ENCODE results near the gene IRS2.
"Not testable (repeated sequence)": the region's sequence is repeated elsewhere in the genome, so short reads cannot be mapped to it uniquely, and the experiment has no call there.

Gene IRS2

GRCh38 chr13:109786457-109787134, at the start of gene IRS2:
Gene IRS2 (minus strand): TSS chr13:109786583. CDS start chr13:109786053, 530 bp downstream.
- DNase-seq, result peak; percentile 97

DNA sequence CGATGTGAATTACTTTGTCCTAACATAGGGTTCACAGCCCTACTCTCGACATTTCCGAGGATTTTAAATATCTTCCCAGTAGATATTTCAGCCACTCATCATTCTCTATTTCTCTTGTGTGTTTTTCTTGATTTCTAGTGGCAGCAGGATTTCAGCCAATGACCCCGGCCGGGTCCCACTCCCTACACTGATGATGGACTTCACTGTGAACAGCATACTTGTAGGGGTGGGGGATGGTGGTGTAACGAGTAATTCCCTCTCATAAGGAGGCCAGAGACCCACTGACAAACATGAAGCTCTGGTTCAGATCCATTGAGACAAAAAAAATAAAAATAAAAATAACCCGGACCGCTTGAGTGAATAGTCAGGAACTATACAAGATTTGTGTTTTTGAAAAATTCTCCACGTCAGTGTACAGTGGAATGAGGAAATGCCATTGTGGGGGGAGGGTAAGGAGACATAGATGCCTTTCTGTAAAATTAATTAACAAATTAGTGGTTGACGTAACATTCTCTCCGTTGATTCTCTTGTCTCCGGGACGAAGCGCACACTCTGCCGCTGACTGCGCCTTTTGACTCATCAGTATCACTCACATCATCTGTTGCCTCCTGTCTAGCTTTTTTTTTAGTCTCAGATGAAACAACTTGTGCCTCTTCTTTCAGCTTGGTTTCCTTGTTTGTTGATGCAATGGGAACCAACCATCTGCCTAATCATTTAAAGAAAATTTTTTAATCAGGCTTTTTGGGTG, 48.8 kb upstream of the IRS2 start:
- no peak for DNase-seq

DNA sequence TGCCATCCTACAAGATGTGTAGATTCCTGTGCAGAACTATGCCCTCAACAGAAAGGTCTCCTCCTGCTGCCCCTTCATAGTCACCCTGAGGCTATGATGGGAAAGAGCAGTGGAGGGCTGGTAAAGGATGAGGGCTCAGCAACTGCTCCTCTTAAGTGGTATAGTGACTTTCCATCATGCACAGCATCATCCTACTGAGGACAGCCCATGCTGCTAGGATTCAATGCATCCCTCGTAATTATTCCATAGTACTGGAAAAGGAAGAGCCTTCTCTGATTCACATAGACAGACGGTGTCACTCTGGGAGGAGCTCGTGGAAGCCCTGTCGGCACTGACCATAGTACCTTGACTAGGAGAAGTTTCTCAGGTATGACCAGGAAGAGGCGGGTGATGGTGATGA, 47.6 kb upstream of the IRS2 start:
- no peak for DNase-seq

GRCh38 chr13:109833071-109833470, 46.7 kb upstream of the IRS2 start:
- DNase-seq, result no peak

DNA sequence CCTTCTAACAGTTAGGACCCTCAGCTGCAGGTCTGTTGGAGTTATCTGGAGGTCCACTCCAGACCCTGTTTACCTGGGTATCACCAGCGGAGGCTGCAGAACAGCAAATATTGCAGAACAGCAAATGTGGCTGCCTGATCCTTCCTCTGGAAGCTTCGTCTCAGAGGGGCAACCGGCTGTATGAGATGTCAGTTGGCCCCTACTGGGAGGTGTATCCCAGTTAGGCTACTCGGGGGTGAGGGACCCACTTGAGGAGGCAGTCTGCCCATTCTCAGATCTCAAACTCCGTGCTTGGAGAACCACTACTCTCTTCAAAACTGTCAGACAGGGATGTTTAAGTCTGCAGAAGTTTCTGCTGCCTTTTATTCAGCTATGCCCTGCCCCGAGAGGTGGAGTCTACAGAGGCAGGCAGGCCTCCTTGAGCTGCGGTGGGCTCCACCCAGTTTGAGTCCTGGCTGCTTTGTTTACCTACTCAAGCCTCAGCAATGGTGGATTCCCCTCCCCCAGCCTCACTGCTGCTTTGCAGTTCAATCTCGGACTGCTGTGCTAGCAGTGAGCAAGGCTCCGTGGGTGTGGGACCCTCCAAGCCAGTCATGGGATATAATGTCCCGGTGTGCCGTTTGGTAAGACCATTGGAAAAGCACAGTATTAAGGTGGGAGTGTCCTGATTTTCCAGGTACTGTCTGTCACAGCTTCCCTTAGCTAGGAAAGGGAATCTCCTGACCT, 42.4 kb upstream of the IRS2 start:
- not testable (repeated sequence) for DNase-seq

DNA sequence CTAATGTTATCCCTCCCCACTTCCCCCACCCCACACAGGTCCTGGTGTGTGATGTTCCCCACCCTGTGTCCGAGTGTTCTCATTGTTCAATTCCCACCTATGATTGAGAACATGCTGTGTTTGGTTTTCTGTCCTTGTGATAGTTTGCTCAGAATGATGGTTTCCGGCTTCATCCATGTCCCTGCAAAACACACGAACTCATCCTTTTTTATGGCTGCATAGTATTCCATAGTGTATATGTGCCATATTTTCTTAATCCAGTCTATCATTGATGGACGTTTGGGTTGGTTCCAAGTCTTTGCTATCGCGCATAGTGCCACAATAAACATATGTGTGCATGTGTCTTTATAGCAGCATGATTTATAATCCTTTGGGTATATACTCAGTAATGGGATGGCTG, 36.8 kb upstream of the IRS2 start:
- DNase-seq, result not testable (repeated sequence)

- no peak for DNase-seq
Observed at GRCh38 chr13:109821103-109821502, 34.7 kb upstream of the IRS2 start.

DNA sequence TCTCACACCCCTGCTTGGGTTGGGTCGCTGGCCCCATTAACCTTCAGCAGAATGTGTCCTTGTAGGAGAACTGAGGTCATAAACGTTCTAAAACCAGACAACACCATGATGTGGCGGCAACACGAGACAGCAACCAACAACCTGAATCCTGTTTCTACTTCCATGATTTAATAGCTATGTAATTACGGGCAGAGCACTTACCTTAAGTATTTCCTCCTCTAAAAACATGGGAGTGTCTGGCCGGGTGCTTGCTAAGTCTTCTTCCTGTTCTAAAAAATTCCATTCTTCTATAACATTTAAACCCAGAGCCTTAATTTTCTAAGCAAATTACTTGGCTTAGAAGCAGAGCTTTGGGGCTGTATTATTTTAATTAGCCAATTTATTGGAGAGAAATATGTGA, 33.5 kb upstream of the IRS2 start:
- no peak for DNase-seq

- no peak for DNase-seq
Observed at GRCh38 chr13:109818886-109819285, 32.5 kb upstream of the IRS2 start.

GRCh38 chr13:109817591-109818535, 31.5 kb upstream of the IRS2 start:
- no peak for DNase-seq

GRCh38 chr13:109816808-109817203, 30.4 kb upstream of the IRS2 start:
- DNase-seq, result no peak

DNA sequence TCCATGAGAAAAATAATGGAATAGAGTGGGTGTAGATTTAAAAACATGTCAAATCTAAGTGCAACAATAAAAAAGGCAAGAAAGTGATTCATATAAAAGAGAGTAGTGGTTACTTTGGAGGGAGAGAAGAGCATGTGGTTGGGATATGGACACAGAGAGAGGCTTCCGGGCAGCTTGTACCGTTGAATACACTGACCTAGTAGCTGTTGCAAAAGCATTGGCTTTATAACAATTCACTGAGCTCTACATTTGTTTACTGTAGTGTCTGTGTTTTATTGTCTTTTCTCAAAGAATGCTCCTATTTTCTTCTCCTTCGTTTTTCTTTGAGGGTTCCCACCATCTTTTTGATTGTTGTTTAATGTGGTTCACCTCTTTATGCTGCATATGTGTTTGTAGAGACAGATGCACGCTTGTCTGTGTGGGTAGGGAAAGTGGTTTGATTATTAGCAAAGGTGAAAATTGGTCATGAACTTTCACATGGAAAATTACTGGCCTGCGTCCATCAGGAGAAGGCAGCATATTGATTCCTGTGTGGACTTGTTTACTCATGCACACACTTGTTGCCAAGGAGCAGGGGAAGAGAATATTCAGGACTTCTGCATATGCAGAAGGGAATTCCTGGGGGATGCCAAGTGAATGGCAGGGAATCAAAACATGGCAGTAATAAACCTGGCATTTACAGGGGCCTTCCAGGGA, 29.9 kb upstream of the IRS2 start:
- no peak for DNase-seq

- no peak for DNase-seq
Observed at GRCh38 chr13:109815651-109816050, 29.3 kb upstream of the IRS2 start.

DNA sequence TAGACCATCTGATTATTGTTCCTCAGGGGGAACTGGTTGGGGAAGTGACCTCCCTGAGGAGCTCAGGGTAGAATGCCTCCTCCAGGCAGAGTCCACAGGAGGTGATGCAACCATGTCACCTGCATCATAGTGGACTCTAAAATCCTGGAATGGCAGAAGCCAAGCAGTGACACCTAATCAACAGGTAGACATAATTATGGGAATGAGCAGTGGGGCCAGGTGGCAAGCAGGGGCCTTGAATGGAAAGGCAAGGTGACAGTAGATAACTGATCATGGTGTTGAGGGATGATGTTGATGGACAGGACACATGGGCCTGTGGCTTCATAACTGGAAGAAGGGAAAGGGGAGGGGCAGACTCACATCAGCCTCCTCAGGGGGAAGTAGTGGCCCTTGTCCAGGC, 27.3 kb upstream of the IRS2 start:
- DNase-seq, result no peak

GRCh38 chr13:109812382-109812781, 26.0 kb upstream of the IRS2 start:
- no peak for DNase-seq

DNA sequence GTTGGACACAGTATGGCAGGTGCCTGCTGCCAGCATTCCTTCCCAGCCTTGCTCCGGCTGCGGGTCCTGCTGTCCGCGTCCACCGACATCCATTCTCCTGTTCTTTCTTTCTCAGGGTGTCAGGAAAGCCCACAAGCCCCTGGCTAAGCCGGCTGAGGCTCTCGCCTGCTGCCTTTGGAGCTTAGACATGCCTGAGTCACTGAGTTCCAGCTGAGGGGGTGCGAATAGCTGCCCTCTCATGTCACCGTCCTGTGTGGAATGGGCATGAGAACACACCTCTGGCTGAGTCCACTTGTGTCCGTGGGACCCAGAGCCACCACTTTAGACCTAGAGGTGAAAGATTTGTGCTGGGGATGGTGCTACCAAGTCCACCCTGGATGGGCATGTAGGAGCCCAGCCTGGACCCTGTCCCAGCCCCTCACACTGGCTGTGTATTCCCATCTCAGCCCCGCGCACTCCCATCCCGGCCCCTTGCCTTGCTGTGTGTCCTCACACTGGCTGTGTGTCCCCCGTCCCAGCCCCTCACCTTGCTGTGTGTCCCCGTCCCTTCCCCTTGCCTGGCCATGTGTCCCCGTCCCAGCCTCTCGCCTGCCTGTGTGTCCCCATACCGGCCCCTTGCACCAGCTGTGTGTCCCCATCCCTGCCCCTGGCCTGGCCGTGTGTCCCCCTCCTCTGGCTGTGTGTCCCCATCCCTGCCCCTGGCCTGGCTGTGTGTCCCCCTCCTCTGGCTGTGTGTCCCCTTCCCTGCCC, 24.6 kb upstream of the IRS2 start:
- no peak for DNase-seq

DNA sequence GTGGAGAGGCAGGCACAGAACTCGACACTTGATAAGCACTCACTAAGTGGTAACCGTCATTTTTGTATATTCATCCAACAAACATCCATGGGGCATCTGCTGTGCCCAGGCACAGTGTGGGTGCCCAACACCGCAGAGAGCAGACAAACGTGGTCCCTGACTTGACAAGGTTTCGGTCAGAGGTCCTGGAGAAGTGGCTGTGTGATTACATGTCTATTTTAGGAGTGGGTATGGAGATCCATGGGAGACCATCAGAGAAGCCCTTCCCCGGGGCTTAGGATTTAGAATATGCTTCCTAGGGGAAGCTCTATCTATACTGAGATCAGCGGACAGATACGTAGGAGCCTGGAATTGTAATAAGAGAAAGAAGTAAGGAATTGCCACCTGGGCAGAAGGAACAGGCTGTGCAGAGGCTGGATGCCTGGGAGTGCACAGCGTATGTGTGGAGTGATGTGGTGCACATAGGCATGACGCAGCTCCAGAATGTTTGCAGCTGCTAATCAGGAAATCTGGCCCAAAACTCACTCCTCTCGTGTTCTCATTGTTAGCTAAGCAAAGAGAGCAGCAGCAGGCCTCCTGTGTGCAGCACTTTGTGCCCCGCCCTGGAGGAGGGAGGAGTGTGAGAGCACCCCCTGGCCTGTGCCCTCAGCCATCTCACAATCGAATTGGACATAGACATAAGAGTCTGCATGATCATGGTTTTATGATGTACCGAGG, 23.0 kb upstream of the IRS2 start:
- DNase-seq, result no peak

GRCh38 chr13:109807345-109807744, 21.0 kb upstream of the IRS2 start:
- DNase-seq, result no peak

- no peak for DNase-seq
Observed at GRCh38 chr13:109804654-109805053, 18.3 kb upstream of the IRS2 start.

GRCh38 chr13:109803825-109804224, 17.4 kb upstream of the IRS2 start:
- no peak for DNase-seq

- DNase-seq, result no peak
Observed at GRCh38 chr13:109802936-109803335, 16.6 kb upstream of the IRS2 start.

Data from hematopoietic multipotent progenitor cell treated with erythropoietin and hydrocortisone succinate and interleukin-3 and kit ligand, for 4 days (in vitro differentiated cells).